Measurements from ENCODE around the gene TGFBRAP1. TPM values are rescaled to one million over a fixed set of nuclear protein-coding genes. Genes with fewer than 3 reads are reported as not detected.

The TGFBRAP1 gene
- total and polyA plus RNA-seq, 2 donors (not counting 3 experiments of a cell fraction or from before 2014, with no cell fraction given) = 25.4 to 37.6 TPM

DNA sequence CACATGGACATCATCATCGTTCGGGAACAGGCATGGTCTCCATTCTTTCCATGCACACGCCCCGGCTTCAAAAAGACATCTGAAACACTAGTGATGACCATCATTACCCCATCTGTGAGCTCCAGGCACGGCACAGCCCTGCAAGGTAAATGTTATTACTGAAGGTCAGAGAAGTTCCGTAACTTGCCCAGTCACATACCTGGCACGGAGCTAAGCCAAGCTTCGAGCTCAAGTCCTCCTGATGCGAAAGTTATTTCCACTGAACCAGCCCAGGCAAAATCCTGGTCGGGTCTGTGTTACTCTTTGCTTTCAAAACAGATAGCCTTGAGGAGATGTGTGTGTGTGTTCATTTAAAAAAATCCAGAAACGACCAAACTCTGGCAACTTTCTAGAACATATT is 46.5 kb upstream of the TGFBRAP1 start:
- POLR2A ChIA-PET = interaction anchor here (0.7 to 1.2 kb wide), 2 partner anchors 16 to 141 kb away, joined by 5 to 8 read pairs; no protein-coding TSS in a partner anchor
- Histone ChIP-seq H3K4me2 (ENCODE audit: insufficient read depth, low read length) (no peak overlapping the region), H3K27ac (ENCODE audit: insufficient read depth, low read depth, low read length) (peak overlapping the region; percentile 92)

More for the DNA sequence above, 46.5 kb upstream of the TGFBRAP1 start:
- FAIRE-seq (no peak), DNase-seq (ENCODE audit: low read depth, low spot score) (peak; percentile 6)
- Histone ChIP-seq H3K4me3 (replicated peaks in 1 of 3; ENCODE audit: insufficient read depth in 1 of 3, low read depth in 1 of 3, low read length in 3 of 3) (no peak overlapping the region), H3K36me3 (ENCODE audit: control insufficient read depth in 2 of 2, extremely low read depth in 1 of 2, insufficient read depth in 2 of 2, low read length in 2 of 2) (peaks cover 48 to 52% of the 10 kb centered on the region in 2 experiments), H4K20me1 (replicated peaks; ENCODE audit: control insufficient read depth, extremely low read depth, insufficient read depth, low read length) (no peaks in the 10 kb centered on the region), H3K27me3 (ENCODE audit: control insufficient read depth in 2 of 2, insufficient read depth in 2 of 2, low read length in 2 of 2) (no peaks in the 10 kb centered on the region), H3K9me1 (replicated peaks; ENCODE audit: control insufficient read depth, extremely low read depth, insufficient read depth, low read length) (no peaks in the 10 kb centered on the region), H3K79me2 (ENCODE audit: control insufficient read depth, insufficient read depth, low read length) (peaks cover 91% of the 10 kb centered on the region), H3K9me3 (replicated peaks; ENCODE audit: control insufficient read depth, insufficient read depth, low read length) (no peaks in the 10 kb centered on the region), H2AFZ (ENCODE audit: low read depth, low read length) (no peak overlapping the region), H3K4me1 (ENCODE audit: control insufficient read depth, extremely low read depth, insufficient read depth, low read length) (peaks cover 69% of the 10 kb centered on the region), H3K9ac (replicated peaks; ENCODE audit: extremely low read depth, insufficient read depth, low read length) (peak overlapping the region; percentile 27)
- intact Hi-C loops (cut with micrococcal nuclease) = loop anchor here (1.0 kb wide), 2 partner anchors 13 to 17 kb away; no protein-coding TSS in a partner anchor
- no TSS peak for BruUV-seq (replicated peaks)
- dilution Hi-C loops (cut with MboI; ENCODE audit: extremely low pct_ligation_motif_present, low sequenced_read_pairs) = no loop called here
- CTCF ChIA-PET = interaction anchor here (4.5 kb wide), 1 partner anchor 145 kb away, joined by 16 read pairs; no protein-coding TSS in a partner anchor
- TF ChIP-seq POLR2A (IDR thresholded peaks at IDR 0.05; ENCODE audit: low read depth, low read length) = no peak
- no peak for TF ChIP-seq JUN (IDR thresholded peaks at IDR 0.05; ENCODE audit: borderline replicate concordance, insufficient read depth, insufficient read length, low read depth)
- TF ChIP-seq, protein P1, sequence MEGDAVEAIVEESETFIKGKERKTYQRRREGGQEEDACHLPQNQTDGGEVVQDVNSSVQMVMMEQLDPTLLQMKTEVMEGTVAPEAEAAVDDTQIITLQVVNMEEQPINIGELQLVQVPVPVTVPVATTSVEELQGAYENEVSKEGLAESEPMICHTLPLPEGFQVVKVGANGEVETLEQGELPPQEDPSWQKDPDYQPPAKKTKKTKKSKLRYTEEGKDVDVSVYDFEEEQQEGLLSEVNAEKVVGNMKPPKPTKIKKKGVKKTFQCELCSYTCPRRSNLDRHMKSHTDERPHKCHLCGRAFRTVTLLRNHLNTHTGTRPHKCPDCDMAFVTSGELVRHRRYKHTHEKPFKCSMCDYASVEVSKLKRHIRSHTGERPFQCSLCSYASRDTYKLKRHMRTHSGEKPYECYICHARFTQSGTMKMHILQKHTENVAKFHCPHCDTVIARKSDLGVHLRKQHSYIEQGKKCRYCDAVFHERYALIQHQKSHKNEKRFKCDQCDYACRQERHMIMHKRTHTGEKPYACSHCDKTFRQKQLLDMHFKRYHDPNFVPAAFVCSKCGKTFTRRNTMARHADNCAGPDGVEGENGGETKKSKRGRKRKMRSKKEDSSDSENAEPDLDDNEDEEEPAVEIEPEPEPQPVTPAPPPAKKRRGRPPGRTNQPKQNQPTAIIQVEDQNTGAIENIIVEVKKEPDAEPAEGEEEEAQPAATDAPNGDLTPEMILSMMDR (IDR thresholded peaks at IDR 0.05; ENCODE audit: extremely low read depth in 1 of 2, insufficient read depth in 1 of 2, low read depth in 1 of 2, low read length in 2 of 2) = no peak
- peak; percentile 9 for TF ChIP-seq POLR2AphosphoS5 (IDR thresholded peaks at IDR 0.05; ENCODE audit: insufficient read depth, low read depth, low read length)
- TF ChIP-seq, protein P2, sequence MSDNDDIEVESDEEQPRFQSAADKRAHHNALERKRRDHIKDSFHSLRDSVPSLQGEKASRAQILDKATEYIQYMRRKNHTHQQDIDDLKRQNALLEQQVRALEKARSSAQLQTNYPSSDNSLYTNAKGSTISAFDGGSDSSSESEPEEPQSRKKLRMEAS (IDR thresholded peaks at IDR 0.05; ENCODE audit: insufficient read depth, insufficient read length) = no peak
- no peak for TF ChIP-seq GATA2 (IDR thresholded peaks at IDR 0.05; ENCODE audit: insufficient read depth, insufficient read length, low read depth, low read length)
- TF ChIP-seq MYC (IDR thresholded peaks at IDR 0.05; ENCODE audit: low read depth, low read length) = no peak
- no peak for TF ChIP-seq EZH2 (IDR thresholded peaks at IDR 0.05; ENCODE audit: borderline replicate concordance, low read depth, low read length, severe bottlenecking)
- TF ChIP-seq FOS (IDR thresholded peaks at IDR 0.05; ENCODE audit: borderline replicate concordance, insufficient read depth, low read length) = no peak
